HG03103 (cell line): ENCODE measurements around the gene LRRC3.
"Not testable (repeated sequence)": the region's sequence is repeated elsewhere in the genome, so short reads cannot be mapped to it uniquely, and the experiment has no call there.

Experiments
- ATAC-seq: cut with Tn5 transposase; IDR thresholded peaks from one replicate; pipeline ENCODE4 v1.9.1; 2021; ENCODE audit warnings: low read depth; ENCODE audit not compliant: unreplicated experiment

Gene LRRC3

GRCh38 chr21:44494418-44494817 is 39.1 kb downstream of the LRRC3 start:
- no peak for ATAC-seq

GRCh38 chr21:44494956-44495355 is 39.6 kb downstream of the LRRC3 start:
- no peak for ATAC-seq

GRCh38 chr21:44495611-44496563 is 40.6 kb downstream of the LRRC3 start:
- no peak for ATAC-seq

- no peak for ATAC-seq
These were observed 41.5 kb downstream of the LRRC3 start for GRCh38 chr21:44496564-44497550.

GRCh38 chr21:44497703-44498126 is 42.4 kb downstream of the LRRC3 start:
- no peak for ATAC-seq

- ATAC-seq: no peak
These were observed 43.2 kb downstream of the LRRC3 start for GRCh38 chr21:44498280-44499210.

- no peak for ATAC-seq
These were observed 43.9 kb downstream of the LRRC3 start for GRCh38 chr21:44499211-44499560.

GRCh38 chr21:44499631-44500030 is 44.3 kb downstream of the LRRC3 start:
- no peak for ATAC-seq

GRCh38 chr21:44500111-44500510 is 44.8 kb downstream of the LRRC3 start:
- no peak for ATAC-seq

- no peak for ATAC-seq
These were observed 47.1 kb downstream of the LRRC3 start for GRCh38 chr21:44502171-44502958.

GRCh38 chr21:44503006-44503889 is 47.9 kb downstream of the LRRC3 start:
- ATAC-seq: not testable (repeated sequence)

- no peak for ATAC-seq
These were observed 48.6 kb downstream of the LRRC3 start for GRCh38 chr21:44503901-44504399.

GRCh38 chr21:44505673-44506278 is 50.5 kb downstream of the LRRC3 start:
- ATAC-seq: no peak

- no peak for ATAC-seq
These were observed 51.3 kb downstream of the LRRC3 start for GRCh38 chr21:44506279-44507255.

- no peak for ATAC-seq
These were observed 52.5 kb downstream of the LRRC3 start for GRCh38 chr21:44507673-44508425.

GRCh38 chr21:44508426-44508710 is 53.1 kb downstream of the LRRC3 start:
- ATAC-seq: no peak
